HG03045 (cell line): ENCODE data around the gene GNAL.

Experiments
- ATAC-seq: cut with Tn5 transposase; IDR thresholded peaks from one replicate; pipeline ENCODE4 v1.9.1; 2021; ENCODE audit warnings: mild to moderate bottlenecking, moderate library complexity; ENCODE audit not compliant: unreplicated experiment

GNAL gene

GRCh38 chr18:11802158-11802557, 113.1 kb downstream of the GNAL start:
- no peak for ATAC-seq

- no peak for ATAC-seq
These were observed 113.5 kb downstream of the GNAL start for GRCh38 chr18:11802586-11802985.

GRCh38 chr18:11807233-11807632, 118.2 kb downstream of the GNAL start:
- no peak for ATAC-seq

GRCh38 chr18:11808001-11808855, 119.2 kb downstream of the GNAL start:
- no peak for ATAC-seq

GRCh38 chr18:11809895-11810294, 120.8 kb downstream of the GNAL start:
- ATAC-seq = no peak

GRCh38 chr18:11810379-11810778, 121.3 kb downstream of the GNAL start:
- ATAC-seq = no peak

- ATAC-seq = no peak
These were observed 121.9 kb downstream of the GNAL start for GRCh38 chr18:11811009-11811408.

GRCh38 chr18:11817229-11817628, 128.2 kb downstream of the GNAL start:
- no peak for ATAC-seq

- ATAC-seq = no peak
These were observed 129.6 kb downstream of the GNAL start for GRCh38 chr18:11818486-11819203.

GRCh38 chr18:11819938-11820337, 130.9 kb downstream of the GNAL start:
- no peak for ATAC-seq

GRCh38 chr18:11820697-11821096, 131.6 kb downstream of the GNAL start:
- no peak for ATAC-seq

- ATAC-seq = no peak
These were observed 132.1 kb downstream of the GNAL start for GRCh38 chr18:11821208-11821607.

- ATAC-seq = no peak
These were observed 132.7 kb downstream of the GNAL start for GRCh38 chr18:11821643-11822237.

GRCh38 chr18:11823545-11823944, 134.5 kb downstream of the GNAL start:
- no peak for ATAC-seq

GRCh38 chr18:11826836-11827235, 137.8 kb downstream of the GNAL start:
- ATAC-seq = no peak

- no peak for ATAC-seq
These were observed 139.8 kb downstream of the GNAL start for GRCh38 chr18:11828786-11829432.

GRCh38 chr18:11830585-11830984, 141.5 kb downstream of the GNAL start:
- no peak for ATAC-seq

GRCh38 chr18:11831921-11832320, 142.9 kb downstream of the GNAL start:
- no peak for ATAC-seq

GRCh38 chr18:11834772-11835171, 145.7 kb downstream of the GNAL start:
- no peak for ATAC-seq

- ATAC-seq = no peak
These were observed 150.5 kb downstream of the GNAL start for GRCh38 chr18:11839556-11839955.

- ATAC-seq = no peak
These were observed 151.4 kb downstream of the GNAL start for GRCh38 chr18:11840493-11840892.
